Measurements from ENCODE around the gene PKN2. TPM values are rescaled to one million over a fixed set of nuclear protein-coding genes. Genes with fewer than 3 reads are reported as not detected.

The PKN2 gene
- total RNA-seq, 1 donor from 2014 or later, result 74.4 TPM

- no peak for DNase-seq (ENCODE audit: low spot score)
- peaks cover 11% of the 10 kb centered on the region for H3K4me1 ChIP-seq
- no peak overlapping the region for H3K4me2 ChIP-seq
- H3K27me3 Mint-ChIP-seq (ENCODE audit: insufficient read depth, low read depth), result peaks cover 2% of the 10 kb centered on the region
- peaks cover 15% of the 10 kb centered on the region for H3K36me3 ChIP-seq
- no peaks in the 10 kb centered on the region for H3K4me1 Mint-ChIP-seq
- no peak overlapping the region for H3K4me3 Mint-ChIP-seq
- H3K27ac ChIP-seq, result no peak overlapping the region
- H3K79me2 ChIP-seq (ENCODE audit: low read depth), result peaks cover 89% of the 10 kb centered on the region
- H3F3A ChIP-seq (ENCODE audit: low read depth), result no peaks in the 10 kb centered on the region
- H3K9me3 ChIP-seq (ENCODE audit: low read depth), result no peaks in the 10 kb centered on the region
- H3K4me3 ChIP-seq, result no peak overlapping the region
- TF ChIP-seq EZH2phosphoT487 (IDR thresholded peaks at IDR 0.05) (no peak), CTCF (IDR thresholded peaks at IDR 0.05) (no peak), EZH2 (IDR thresholded peaks at IDR 0.05) (no peak)
- H3K36me3 Mint-ChIP-seq, result peaks cover 37% of the 10 kb centered on the region
- H3K9ac ChIP-seq, result no peak overlapping the region
- no peak overlapping the region for H3K27ac Mint-ChIP-seq
- H2AFZ ChIP-seq (replicated peaks), result no peak overlapping the region
- H4K20me1 ChIP-seq (ENCODE audit: low read depth), result peaks cover 5% of the 10 kb centered on the region
- no peaks in the 10 kb centered on the region for H3K27me3 ChIP-seq
- H3K9me3 Mint-ChIP-seq, result peaks cover 42% of the 10 kb centered on the region
These were observed 53.4 kb downstream of the PKN2 start for GRCh38 chr1:88737338-88737927.

DNA sequence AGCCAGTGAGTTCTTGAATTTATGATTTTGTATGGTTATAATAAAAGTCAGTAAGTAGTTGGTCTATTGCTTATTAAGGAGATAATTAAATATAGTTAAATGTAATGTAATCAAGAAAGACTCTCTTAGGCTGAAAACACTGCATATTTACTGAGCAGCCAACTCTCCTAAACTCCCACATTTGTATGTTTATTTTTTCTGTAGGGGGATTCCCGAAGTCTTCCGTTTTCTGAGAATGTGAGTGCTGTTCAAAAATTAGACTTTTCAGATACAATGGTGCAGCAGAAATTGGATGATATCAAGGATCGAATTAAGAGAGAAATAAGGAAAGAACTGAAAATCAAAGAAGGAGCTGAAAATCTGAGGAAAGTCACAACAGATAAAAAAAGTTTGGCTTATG is 56.7 kb downstream of the PKN2 start:
- Histone ChIP-seq H3F3A (ENCODE audit: low read depth) (no peaks in the 10 kb centered on the region), H3K27ac (no peak overlapping the region), H3K9ac (no peak overlapping the region), H3K27me3 (no peaks in the 10 kb centered on the region), H2AFZ (replicated peaks) (no peak overlapping the region), H3K36me3 (peaks cover 14% of the 10 kb centered on the region), H3K4me3 (no peak overlapping the region), H3K4me2 (no peak overlapping the region), H3K4me1 (peaks cover 11% of the 10 kb centered on the region), H3K79me2 (ENCODE audit: low read depth) (peaks cover 60% of the 10 kb centered on the region), H3K9me3 (ENCODE audit: low read depth) (no peaks in the 10 kb centered on the region), H4K20me1 (ENCODE audit: low read depth) (peaks cover 5% of the 10 kb centered on the region)
- H3K27ac Mint-ChIP-seq, result no peak overlapping the region
- TF ChIP-seq CTCF (IDR thresholded peaks at IDR 0.05) (no peak), EZH2 (IDR thresholded peaks at IDR 0.05) (no peak), EZH2phosphoT487 (IDR thresholded peaks at IDR 0.05) (no peak)
- H3K27me3 Mint-ChIP-seq (ENCODE audit: insufficient read depth, low read depth), result peaks cover 2% of the 10 kb centered on the region
- no peak overlapping the region for H3K4me3 Mint-ChIP-seq
- peaks cover 37% of the 10 kb centered on the region for H3K36me3 Mint-ChIP-seq
- DNase-seq (ENCODE audit: low spot score), result no peak
- H3K9me3 Mint-ChIP-seq, result peaks cover 17% of the 10 kb centered on the region
- H3K4me1 Mint-ChIP-seq, result no peaks in the 10 kb centered on the region

DNA sequence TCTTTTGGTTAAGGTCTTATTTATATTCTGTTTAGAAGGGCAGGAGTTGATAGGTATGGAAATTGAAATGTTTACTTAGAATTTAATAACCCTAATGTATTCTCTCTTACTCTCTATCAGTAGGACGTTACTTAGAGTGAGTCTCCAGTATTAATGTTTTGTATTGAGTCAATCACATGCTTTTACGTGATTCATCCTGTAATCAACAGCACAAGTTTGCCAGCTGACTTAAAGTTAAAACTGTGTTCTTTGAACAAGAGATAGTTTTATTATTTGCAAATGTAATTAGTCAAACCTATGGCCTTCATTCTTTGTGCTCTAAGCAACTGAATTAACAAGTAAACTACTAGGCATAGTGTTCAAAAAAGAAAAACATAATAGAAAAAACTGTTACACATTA is 57.3 kb downstream of the PKN2 start:
- Histone ChIP-seq H3K9me3 (ENCODE audit: low read depth) (no peaks in the 10 kb centered on the region), H3K4me1 (peaks cover 11% of the 10 kb centered on the region), H3K27me3 (no peaks in the 10 kb centered on the region), H4K20me1 (ENCODE audit: low read depth) (peaks cover 5% of the 10 kb centered on the region), H3K9ac (no peak overlapping the region), H3K27ac (no peak overlapping the region), H3F3A (ENCODE audit: low read depth) (no peaks in the 10 kb centered on the region), H3K4me3 (no peak overlapping the region), H3K79me2 (ENCODE audit: low read depth) (peaks cover 54% of the 10 kb centered on the region), H3K4me2 (no peak overlapping the region), H2AFZ (replicated peaks) (no peak overlapping the region), H3K36me3 (peaks cover 18% of the 10 kb centered on the region)
- Mint-ChIP-seq H3K27me3 (ENCODE audit: insufficient read depth, low read depth) (peaks cover 2% of the 10 kb centered on the region), H3K9me3 (peaks cover 12% of the 10 kb centered on the region), H3K36me3 (peaks cover 34% of the 10 kb centered on the region), H3K27ac (no peak overlapping the region), H3K4me1 (no peaks in the 10 kb centered on the region), H3K4me3 (no peak overlapping the region)
- no peak for TF ChIP-seq CTCF (IDR thresholded peaks at IDR 0.05)
- no peak for TF ChIP-seq EZH2 (IDR thresholded peaks at IDR 0.05)
- no peak for TF ChIP-seq EZH2phosphoT487 (IDR thresholded peaks at IDR 0.05)
- DNase-seq (ENCODE audit: low spot score), result no peak

Measured in neural progenitor cell (in vitro differentiated cells).